Measurements from ENCODE around the gene TEX2. TPM values are rescaled to one million over a fixed set of nuclear protein-coding genes. Genes with fewer than 3 reads are reported as not detected.

The TEX2 gene
- total and polyA plus RNA-seq, 2 experiments from 2014 or later, result 27.9 to 37.7 TPM

GRCh38 chr17:64281962-64282752, 19.1 kb upstream of the TEX2 start:
- DNase-seq (ENCODE audit: low spot score), result peak; percentile 87
- no peak overlapping the region for H3K27ac ChIP-seq
- H3K9me2 ChIP-seq (replicated peaks; ENCODE audit: insufficient read depth), result no peaks in the 10 kb centered on the region
- no peaks in the 10 kb centered on the region for H4K20me1 ChIP-seq (ENCODE audit: insufficient read depth, poor library complexity, severe bottlenecking)
- H3K4me2 ChIP-seq, result no peak overlapping the region
- no peaks in the 10 kb centered on the region for H3K36me3 ChIP-seq (replicated peaks; ENCODE audit: insufficient read depth, low read depth)
- no peaks in the 10 kb centered on the region for H3K27me3 ChIP-seq
- no peak overlapping the region for H3K4me3 ChIP-seq
- peak; percentile 81 for TF ChIP-seq CTCF (IDR thresholded peaks at IDR 0.05; ENCODE audit: poor library complexity)
- TF ChIP-seq EZH2phosphoT487 (IDR thresholded peaks at IDR 0.05; ENCODE audit: low read depth, severe bottlenecking, unreplicated experiment), result no peak
- H3K4me1 ChIP-seq (ENCODE audit: insufficient read depth), result no peaks in the 10 kb centered on the region
- WGBS (ENCODE audit: low lambda C conversion rate, missing lambda C conversion rate), result 58% methylated on average over 19 of the region's 19 CpGs
- no peaks in the 10 kb centered on the region for H3K9me3 ChIP-seq (ENCODE audit: low read depth)
- H3K79me2 ChIP-seq, result no peaks in the 10 kb centered on the region
- no peak overlapping the region for H2AFZ ChIP-seq

GRCh38 chr17:64278614-64279013, 15.6 kb upstream of the TEX2 start:
- Histone ChIP-seq H4K20me1 (ENCODE audit: insufficient read depth, poor library complexity, severe bottlenecking) (no peaks in the 10 kb centered on the region), H3K9me2 (replicated peaks; ENCODE audit: insufficient read depth) (no peaks in the 10 kb centered on the region), H3K27ac (no peak overlapping the region), H3K4me1 (ENCODE audit: insufficient read depth) (no peaks in the 10 kb centered on the region), H3K4me2 (no peak overlapping the region), H3K36me3 (replicated peaks; ENCODE audit: insufficient read depth, low read depth) (no peaks in the 10 kb centered on the region), H2AFZ (no peak overlapping the region), H3K4me3 (no peak overlapping the region), H3K9me3 (ENCODE audit: low read depth) (no peaks in the 10 kb centered on the region), H3K79me2 (no peaks in the 10 kb centered on the region), H3K27me3 (no peaks in the 10 kb centered on the region)
- WGBS (ENCODE audit: low lambda C conversion rate, missing lambda C conversion rate), result 46% methylated on average over 3 of the region's 3 CpGs
- TF ChIP-seq CTCF (IDR thresholded peaks at IDR 0.05; ENCODE audit: poor library complexity) (no peak), EZH2phosphoT487 (IDR thresholded peaks at IDR 0.05; ENCODE audit: low read depth, severe bottlenecking, unreplicated experiment) (no peak)
- DNase-seq (ENCODE audit: low spot score), result no peak

- WGBS (ENCODE audit: low lambda C conversion rate, missing lambda C conversion rate), result 86% methylated on average over 7 of the region's 7 CpGs
- Histone ChIP-seq H3K9me3 (ENCODE audit: low read depth) (no peaks in the 10 kb centered on the region), H3K4me2 (no peak overlapping the region), H3K4me3 (no peak overlapping the region), H3K36me3 (replicated peaks; ENCODE audit: insufficient read depth, low read depth) (no peaks in the 10 kb centered on the region), H3K79me2 (no peaks in the 10 kb centered on the region), H3K9me2 (replicated peaks; ENCODE audit: insufficient read depth) (no peaks in the 10 kb centered on the region), H3K4me1 (ENCODE audit: insufficient read depth) (no peaks in the 10 kb centered on the region), H3K27ac (no peak overlapping the region), H2AFZ (no peak overlapping the region), H4K20me1 (ENCODE audit: insufficient read depth, poor library complexity, severe bottlenecking) (no peaks in the 10 kb centered on the region), H3K27me3 (no peaks in the 10 kb centered on the region)
- TF ChIP-seq EZH2 (IDR thresholded peaks at IDR 0.05; ENCODE audit: borderline replicate concordance), result no peak
- TF ChIP-seq CTCF (IDR thresholded peaks at IDR 0.05; ENCODE audit: poor library complexity), result no peak
- TF ChIP-seq EZH2phosphoT487 (IDR thresholded peaks at IDR 0.05; ENCODE audit: low read depth, severe bottlenecking, unreplicated experiment), result no peak
- DNase-seq (ENCODE audit: low spot score), result no peak
These were observed 14.9 kb upstream of the TEX2 start for GRCh38 chr17:64277831-64278562.
